Rectal smooth muscle tissue (tissue), 1 donor: ENCODE data around the gene AK8.

Source experiments
- H3K27ac ChIP-seq: one replicate; pipeline ENCODE4 v1.7.0; 2013; ENCODE audit warnings: low read depth, low read length, inconsistent platforms
- H3K27me3 ChIP-seq: one replicate; pipeline ENCODE4 v1.7.0; 2013; ENCODE audit warnings: low read length; ENCODE audit not compliant: control insufficient read depth, insufficient read depth
- H3K36me3 ChIP-seq: one replicate; pipeline ENCODE4 v1.7.0; 2013; ENCODE audit warnings: low read length; ENCODE audit not compliant: control insufficient read depth, insufficient read depth
- H3K4me1 ChIP-seq: one replicate; pipeline ENCODE4 v1.7.0; 2013; ENCODE audit warnings: low read length; ENCODE audit not compliant: control insufficient read depth, insufficient read depth
- H3K4me3 ChIP-seq: one replicate; pipeline ENCODE4 v1.7.0; 2013; ENCODE audit warnings: low read length
- H3K9ac ChIP-seq: one replicate; pipeline ENCODE4 v1.7.0; 2013; ENCODE audit warnings: low read length

Gene AK8

GRCh38 chr9:132846918-132847515, 31.1 kb downstream of the AK8 start:
- Histone ChIP-seq H3K36me3 (no peaks in the 10 kb centered on the region), H3K4me3 (no peak overlapping the region), H3K27ac (no peak overlapping the region), H3K27me3 (no peaks in the 10 kb centered on the region), H3K9ac (no peak overlapping the region), H3K4me1 (no peaks in the 10 kb centered on the region)

GRCh38 chr9:132846109-132846917, 31.8 kb downstream of the AK8 start:
- Histone ChIP-seq H3K9ac (no peak overlapping the region), H3K27ac (no peak overlapping the region), H3K36me3 (no peaks in the 10 kb centered on the region), H3K27me3 (no peaks in the 10 kb centered on the region), H3K4me1 (no peaks in the 10 kb centered on the region), H3K4me3 (no peak overlapping the region)

GRCh38 chr9:132842124-132843044, 35.7 kb downstream of the AK8 start:
- Histone ChIP-seq H3K27me3 (no peaks in the 10 kb centered on the region), H3K9ac (no peak overlapping the region), H3K4me1 (no peaks in the 10 kb centered on the region), H3K4me3 (no peak overlapping the region), H3K36me3 (no peaks in the 10 kb centered on the region), H3K27ac (no peak overlapping the region)

GRCh38 chr9:132840980-132841379, 37.1 kb downstream of the AK8 start:
- H3K27me3 ChIP-seq: no peaks in the 10 kb centered on the region
- H3K4me3 ChIP-seq: no peak overlapping the region
- H3K27ac ChIP-seq: no peak overlapping the region
- H3K36me3 ChIP-seq: no peaks in the 10 kb centered on the region
- no peaks in the 10 kb centered on the region for H3K4me1 ChIP-seq
- H3K9ac ChIP-seq: no peak overlapping the region

- Histone ChIP-seq H3K9ac (no peak overlapping the region), H3K4me1 (no peaks in the 10 kb centered on the region), H3K27me3 (no peaks in the 10 kb centered on the region), H3K4me3 (no peak overlapping the region), H3K36me3 (no peaks in the 10 kb centered on the region), H3K27ac (no peak overlapping the region)
Measured at GRCh38 chr9:132838291-132838690, 39.8 kb downstream of the AK8 start.

GRCh38 chr9:132837501-132838286, 40.4 kb downstream of the AK8 start:
- H3K27me3 ChIP-seq: no peaks in the 10 kb centered on the region

GRCh38 chr9:132834343-132834742, 43.7 kb downstream of the AK8 start:
- Histone ChIP-seq H3K9ac (no peak overlapping the region), H3K36me3 (no peaks in the 10 kb centered on the region), H3K27me3 (no peaks in the 10 kb centered on the region), H3K4me3 (no peak overlapping the region), H3K27ac (no peak overlapping the region), H3K4me1 (no peaks in the 10 kb centered on the region)

More at GRCh38 chr9:132837501-132838286, 40.4 kb downstream of the AK8 start:
- Histone ChIP-seq H3K4me3 (no peak overlapping the region), H3K9ac (no peak overlapping the region), H3K4me1 (no peaks in the 10 kb centered on the region), H3K36me3 (no peaks in the 10 kb centered on the region), H3K27ac (no peak overlapping the region)

GRCh38 chr9:132833550-132834121, 44.4 kb downstream of the AK8 start:
- H3K4me3 ChIP-seq: no peak overlapping the region
- H3K36me3 ChIP-seq: no peaks in the 10 kb centered on the region
- no peak overlapping the region for H3K27ac ChIP-seq
- H3K4me1 ChIP-seq: no peaks in the 10 kb centered on the region
- no peak overlapping the region for H3K9ac ChIP-seq
- H3K27me3 ChIP-seq: no peaks in the 10 kb centered on the region

- no peak overlapping the region for H3K9ac ChIP-seq
- no peaks in the 10 kb centered on the region for H3K4me1 ChIP-seq
- H3K36me3 ChIP-seq: no peaks in the 10 kb centered on the region
- H3K27me3 ChIP-seq: no peaks in the 10 kb centered on the region
- H3K4me3 ChIP-seq: no peak overlapping the region
- H3K27ac ChIP-seq: no peak overlapping the region
Measured at GRCh38 chr9:132832171-132832881, 45.8 kb downstream of the AK8 start.

GRCh38 chr9:132828201-132828770, 49.8 kb downstream of the AK8 start:
- H3K4me1 ChIP-seq: no peaks in the 10 kb centered on the region

GRCh38 chr9:132827366-132827765, 50.7 kb downstream of the AK8 start:
- no peak overlapping the region for H3K9ac ChIP-seq
- no peak overlapping the region for H3K4me3 ChIP-seq
- no peaks in the 10 kb centered on the region for H3K36me3 ChIP-seq
- H3K27me3 ChIP-seq: no peaks in the 10 kb centered on the region
- no peaks in the 10 kb centered on the region for H3K4me1 ChIP-seq
- H3K27ac ChIP-seq: no peak overlapping the region

More at GRCh38 chr9:132828201-132828770, 49.8 kb downstream of the AK8 start:
- Histone ChIP-seq H3K9ac (no peak overlapping the region), H3K27me3 (no peaks in the 10 kb centered on the region), H3K27ac (no peak overlapping the region), H3K4me3 (no peak overlapping the region), H3K36me3 (no peaks in the 10 kb centered on the region)
